Stimulated activated naive CD8-positive, alpha-beta T cell treated with anti-CD3 and anti-CD28 coated beads, Interleukin-15, Interleukin-2, amounts not matched to agents 100 U/mL and 50 U/mL, for 24 hours (primary cell): Measurements from ENCODE around the gene BCDIN3D.
"Not testable (repeated sequence)": the region's sequence is repeated elsewhere in the genome, so short reads cannot be mapped to it uniquely, and the experiment has no call there.

Experiments
- ATAC-seq: fragments of 150-1000 bp; cut with Tn5 transposase; one replicate; pipeline ENCODE4 v1.10.0; 2021
- DNase-seq: peaks from one replicate; pipeline ENCODE4 v3.0.0; 2021

BCDIN3D gene

GRCh38 chr12:49855890-49856289, 13.0 kb upstream of the BCDIN3D start:
- not testable (repeated sequence) for DNase-seq, ATAC-seq

GRCh38 chr12:49854976-49855375, 12.1 kb upstream of the BCDIN3D start:
- ATAC-seq (no peak), DNase-seq (no peak)

GRCh38 chr12:49853671-49854070, 10.8 kb upstream of the BCDIN3D start:
- ATAC-seq = no peak
- no peak for DNase-seq

- no peak for ATAC-seq
- DNase-seq = no peak
These were observed 4.3 kb upstream of the BCDIN3D start for GRCh38 chr12:49847161-49847560.

- ATAC-seq (no peak), DNase-seq (no peak)
These were observed 3.1 kb upstream of the BCDIN3D start for GRCh38 chr12:49846032-49846431.

GRCh38 chr12:49843876-49844437, 1.1 kb upstream of the BCDIN3D start:
- ATAC-seq (no peak), DNase-seq (no peak)

- ATAC-seq = no peak
- no peak for DNase-seq
These were observed 505 bp upstream of the BCDIN3D start for GRCh38 chr12:49843411-49843810.

- ATAC-seq (no peak), DNase-seq (peak; percentile 37)
These were observed 3.8 kb downstream of the BCDIN3D start for GRCh38 chr12:49838973-49839633.

- ATAC-seq (no peak), DNase-seq (no peak)
These were observed 10.0 kb downstream of the BCDIN3D start for GRCh38 chr12:49832836-49833421.

GRCh38 chr12:49831717-49832116, 11.2 kb downstream of the BCDIN3D start:
- ATAC-seq (no peak), DNase-seq (no peak)

GRCh38 chr12:49828133-49829091, 14.5 kb downstream of the BCDIN3D start, which contains the start of gene NCKAP5L:
Gene NCKAP5L, minus strand, starts transcription at chr12:49828413. Its CDS starts 24,369 bp downstream, at chr12:49804044.
- ATAC-seq (peak; percentile 97), DNase-seq (peak; percentile 96)

- ATAC-seq = peak; percentile 3
- peak; percentile 63 for DNase-seq
These were observed 15.4 kb downstream of the BCDIN3D start for GRCh38 chr12:49827401-49828099.

GRCh38 chr12:49827051-49827400, 15.9 kb downstream of the BCDIN3D start:
- ATAC-seq (no peak), DNase-seq (no peak)

GRCh38 chr12:49825971-49826421, 16.9 kb downstream of the BCDIN3D start:
- ATAC-seq (no peak), DNase-seq (no peak)

- DNase-seq (no peak), ATAC-seq (no peak)
These were observed 17.4 kb downstream of the BCDIN3D start for GRCh38 chr12:49825360-49825970.

- DNase-seq (no peak), ATAC-seq (no peak)
These were observed 18.0 kb downstream of the BCDIN3D start for GRCh38 chr12:49824895-49825294.

- no peak for DNase-seq
- ATAC-seq = no peak
These were observed 18.5 kb downstream of the BCDIN3D start for GRCh38 chr12:49824416-49824815.

- DNase-seq (no peak), ATAC-seq (no peak)
These were observed 19.0 kb downstream of the BCDIN3D start for GRCh38 chr12:49823951-49824350.

GRCh38 chr12:49823350-49823749, 19.6 kb downstream of the BCDIN3D start:
- DNase-seq (no peak), ATAC-seq (no peak)

GRCh38 chr12:49821373-49822287, 21.3 kb downstream of the BCDIN3D start:
- DNase-seq (no peak), ATAC-seq (no peak)
